NCI-H1417 (cell line): ENCODE results near the gene PLEKHH1.

Experiments
- DNase-seq, 3 experiments: peaks; one replicate each; lab custom pipeline; 2025; lab: John Stamatoyannopoulos, UW

Gene PLEKHH1

DNA sequence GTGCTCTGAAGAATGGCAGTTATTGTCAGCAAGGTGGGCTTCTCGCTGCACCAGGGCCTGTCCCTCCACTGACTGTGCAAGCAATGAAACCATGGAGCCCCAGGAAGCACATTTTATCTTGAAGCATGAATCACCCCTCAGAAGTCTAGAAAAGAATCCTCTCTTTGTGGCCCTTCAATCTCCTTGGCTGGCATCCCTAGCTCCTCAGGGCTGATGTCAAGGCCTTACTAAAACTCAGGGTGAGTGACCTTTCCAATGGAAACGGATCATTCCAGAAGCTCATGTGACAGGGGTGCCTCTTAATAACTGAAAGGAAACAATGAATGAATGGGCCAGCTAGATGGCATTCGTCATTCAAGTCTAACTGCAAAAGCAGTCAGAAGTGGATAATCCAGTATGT is 22.3 kb upstream of the PLEKHH1 start:
- DNase-seq, result no peak

DNA sequence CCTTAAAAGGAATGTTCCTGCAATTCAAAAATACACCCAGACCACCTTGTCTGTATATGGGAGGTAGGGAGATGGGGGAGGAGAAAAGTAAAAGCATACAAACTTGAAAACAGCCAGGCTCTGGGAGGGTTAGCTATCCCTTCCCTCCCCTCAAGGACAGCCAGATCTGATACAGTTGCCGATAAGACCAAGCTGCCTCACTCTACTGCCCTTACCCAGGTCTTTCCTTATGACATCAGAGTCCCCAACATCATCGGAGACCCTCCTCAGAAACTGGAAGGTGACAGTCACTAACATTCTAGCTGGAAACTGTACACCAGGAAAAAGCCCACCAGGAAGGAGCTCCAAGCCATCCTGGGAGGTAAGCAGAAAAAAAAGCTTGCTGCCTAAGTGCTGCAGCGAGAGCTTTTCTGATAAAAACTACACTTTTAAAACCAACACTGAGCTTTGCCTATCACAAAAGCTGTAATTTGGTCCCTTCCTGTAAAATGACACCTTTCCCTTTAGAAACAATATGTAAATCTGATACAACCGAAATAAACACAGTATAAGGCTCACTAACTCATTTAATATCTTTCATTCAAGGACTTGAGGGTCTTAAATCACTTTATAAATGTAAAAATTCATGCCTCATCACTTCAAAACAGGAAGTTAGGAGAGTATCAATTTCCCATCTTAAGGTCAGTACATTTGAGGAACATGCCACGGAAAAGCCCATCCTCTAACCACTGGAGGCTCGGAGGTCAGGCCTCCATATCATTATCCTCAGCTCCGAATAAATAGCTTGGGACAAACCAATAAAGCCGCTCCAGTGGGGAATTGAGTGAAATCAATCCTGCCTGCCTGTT is 20.4 kb upstream of the PLEKHH1 start:
- no peak for DNase-seq

GRCh38 chr14:67513631-67514108 is 19.4 kb upstream of the PLEKHH1 start:
- DNase-seq, result peak in 1 of 3 experiments; percentile 23

DNA sequence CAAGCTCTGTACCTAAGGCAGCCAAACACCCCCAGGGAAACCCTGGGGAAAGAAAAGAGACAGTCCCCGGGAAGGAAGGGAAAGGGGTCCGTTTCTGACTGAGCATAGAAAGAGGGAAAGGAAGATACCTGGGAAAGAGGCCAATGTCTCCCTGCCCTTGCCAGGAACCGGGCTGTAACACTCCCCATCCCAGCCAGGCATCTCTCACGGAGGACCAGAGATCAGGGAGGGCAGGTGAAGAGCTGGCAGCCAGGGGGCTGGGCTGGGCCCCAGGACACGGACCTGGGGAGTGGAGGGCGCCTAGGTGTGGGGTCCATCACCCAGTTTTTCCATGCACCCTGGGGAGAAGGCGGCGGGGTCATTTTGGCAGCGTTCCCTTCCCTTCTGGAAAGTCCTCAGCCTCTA is 18.9 kb upstream of the PLEKHH1 start:
- peak in 1 of 3 experiments; percentile 12 for DNase-seq

DNA sequence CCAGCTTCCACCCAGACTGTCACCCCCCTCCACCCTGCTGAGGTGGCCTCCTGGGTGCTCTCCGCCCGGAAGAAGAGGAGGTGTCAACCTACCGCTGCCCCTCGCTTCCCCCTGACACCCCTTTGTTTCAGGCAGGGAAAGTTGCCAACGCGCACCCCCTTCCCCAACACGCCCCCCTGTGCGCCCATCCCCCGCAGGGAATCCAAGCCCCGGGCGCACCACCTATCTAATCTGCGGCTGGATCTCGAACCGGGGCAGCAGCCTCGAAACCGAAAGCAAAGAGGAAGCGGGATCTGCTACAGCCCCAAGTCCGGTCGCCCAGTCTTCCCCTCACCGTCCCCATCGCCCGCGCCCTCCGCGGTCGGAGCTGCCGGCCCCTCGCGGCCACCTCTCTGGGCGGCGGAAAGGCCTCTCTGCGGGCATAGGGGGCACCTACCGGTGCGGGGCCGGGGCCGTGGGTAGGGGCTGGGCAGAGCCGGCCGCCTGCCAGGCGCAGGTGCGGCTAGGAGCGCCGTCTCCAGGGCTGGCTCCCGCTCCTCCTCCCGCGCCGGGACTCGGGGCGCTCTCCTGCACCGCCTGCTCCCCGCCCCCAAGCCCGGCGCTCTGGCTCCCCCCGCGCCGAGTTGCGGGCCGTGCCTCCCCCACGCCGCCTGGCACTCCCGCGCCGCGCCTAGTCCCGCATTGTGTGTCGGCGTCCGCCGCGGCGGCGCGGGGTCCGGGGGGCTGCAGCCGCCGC is 18.3 kb upstream of the PLEKHH1 start:
- DNase-seq, result peak; percentile 36 to 84 (median 83)

GRCh38 chr14:67515386-67516079 is 17.6 kb upstream of the PLEKHH1 start:
- DNase-seq, result peak; percentile 33 to 84 (median 67)

DNA sequence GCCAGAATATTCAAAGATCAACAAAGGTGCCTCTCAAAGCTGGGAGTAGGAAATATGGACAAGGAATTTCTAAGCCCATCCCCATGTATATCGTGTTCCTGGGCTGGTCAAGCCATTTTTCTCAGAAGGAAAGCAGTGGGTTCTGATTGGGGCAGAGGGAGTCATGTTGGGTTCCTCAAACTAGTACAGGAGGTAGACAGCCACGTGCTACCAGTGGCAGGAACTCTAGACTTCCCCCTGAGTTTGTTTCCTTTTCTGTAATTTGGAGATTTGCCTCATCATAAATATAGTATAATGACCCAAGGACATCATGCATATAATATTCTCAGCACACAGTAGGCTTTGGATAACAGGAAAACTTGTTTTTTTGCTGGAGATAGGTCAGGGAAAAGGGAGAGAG is 16.4 kb upstream of the PLEKHH1 start:
- DNase-seq, result no peak

DNA sequence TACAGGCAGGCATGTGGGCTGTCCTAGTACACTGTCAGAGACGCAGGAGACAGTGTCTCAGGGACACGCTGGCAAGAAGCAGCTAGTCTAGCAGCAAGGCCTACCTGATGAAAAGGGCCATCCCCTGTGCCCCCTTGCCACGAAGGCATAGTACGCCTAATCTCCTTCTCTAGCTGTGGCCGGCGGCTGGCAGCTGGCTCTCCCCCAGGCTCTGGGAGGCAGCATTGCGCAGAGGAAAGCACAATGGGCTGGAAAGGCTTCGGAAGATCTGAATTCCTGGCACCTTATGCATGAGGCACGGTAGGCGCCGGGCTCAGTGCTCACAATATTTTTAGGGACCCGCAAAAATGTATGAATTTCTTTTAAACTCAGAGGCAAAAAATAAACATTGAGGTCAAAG is 16.0 kb upstream of the PLEKHH1 start:
- no peak for DNase-seq

- no peak for DNase-seq
These were observed 13.7 kb upstream of the PLEKHH1 start for GRCh38 chr14:67519406-67519805.

DNA sequence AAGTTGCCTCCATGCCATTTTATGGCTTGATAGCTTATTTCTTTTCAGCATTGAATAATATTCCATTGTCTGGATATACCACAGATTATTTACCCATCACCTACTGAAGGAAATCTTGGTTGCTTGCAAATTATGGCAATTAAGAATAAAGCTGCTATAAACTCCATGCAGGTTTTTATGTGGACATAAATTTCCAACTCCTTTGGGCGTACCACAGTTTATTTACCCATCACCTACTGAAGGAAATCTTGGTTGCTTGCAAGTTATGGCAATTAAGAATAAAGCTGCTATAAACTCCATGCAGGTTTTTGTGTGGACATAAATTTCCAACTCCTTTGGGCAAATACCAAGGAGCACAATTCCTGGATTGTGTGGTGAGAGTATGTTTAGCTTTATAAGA is 12.6 kb upstream of the PLEKHH1 start:
- DNase-seq, result no peak

- DNase-seq, result no peak
These were observed 10.8 kb upstream of the PLEKHH1 start for GRCh38 chr14:67522270-67522669.

- DNase-seq, result no peak
These were observed 9.1 kb upstream of the PLEKHH1 start for GRCh38 chr14:67523764-67524633.

DNA sequence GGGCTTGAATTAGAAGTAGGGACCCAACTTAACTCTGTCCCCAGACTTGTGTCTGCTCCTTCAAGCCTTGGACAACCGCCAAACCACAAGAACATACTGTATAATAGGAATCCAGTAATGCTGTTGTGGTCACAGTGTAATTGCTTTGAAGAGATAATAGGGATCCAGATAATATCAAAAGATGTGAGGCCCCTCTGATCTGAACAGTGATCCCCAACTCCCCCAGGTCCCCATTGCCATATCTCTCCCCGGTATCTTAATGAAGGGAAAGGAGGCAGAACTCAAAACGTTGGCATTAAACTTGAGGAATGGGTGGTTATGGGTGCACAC is 8.5 kb upstream of the PLEKHH1 start:
- DNase-seq, result peak in 1 of 3 experiments; percentile 53

- no peak for DNase-seq
These were observed 7.7 kb upstream of the PLEKHH1 start for GRCh38 chr14:67525389-67525788.

DNA sequence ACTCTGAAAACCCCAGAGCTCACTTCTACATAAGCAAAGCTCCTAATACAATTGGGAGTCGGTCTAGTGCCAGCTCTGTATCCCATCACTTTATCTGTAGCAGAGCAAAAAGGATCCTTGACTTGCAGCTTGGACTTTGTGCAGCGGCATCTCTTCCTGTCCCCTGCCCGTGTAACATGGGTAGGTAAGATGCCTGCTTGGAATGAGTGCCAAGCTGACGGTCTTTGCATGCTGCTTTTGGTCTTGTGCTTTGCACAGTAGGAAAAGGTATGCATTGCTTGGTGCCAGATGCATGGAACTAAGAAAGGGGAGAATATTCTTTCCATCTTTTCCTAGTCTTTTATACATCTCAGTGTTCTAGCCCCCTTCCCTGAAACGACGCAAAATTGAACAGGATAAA is 6.9 kb upstream of the PLEKHH1 start:
- no peak for DNase-seq

- peak; percentile 52 to 86 (median 66) for DNase-seq
These were observed 6.2 kb upstream of the PLEKHH1 start for GRCh38 chr14:67526676-67527459.

DNA sequence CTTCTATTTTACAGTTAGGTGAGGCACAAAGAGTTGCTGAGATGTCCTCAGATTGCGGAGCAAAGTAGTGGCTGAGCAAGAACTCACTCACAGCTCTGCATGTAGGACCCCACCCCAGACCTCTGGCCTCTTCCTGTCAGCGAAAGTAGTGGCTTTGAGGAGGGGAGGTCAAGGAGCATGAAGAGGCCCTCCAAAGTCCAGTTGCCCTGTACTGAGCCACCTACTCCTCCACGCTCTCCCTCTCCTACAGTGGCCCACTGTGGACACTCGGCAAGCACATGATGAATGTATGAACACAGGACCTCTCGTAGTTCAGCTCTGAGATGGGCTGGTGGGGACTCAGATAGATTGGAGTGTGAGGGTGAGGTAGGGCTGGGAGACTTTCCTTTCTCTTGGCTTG is 5.3 kb upstream of the PLEKHH1 start:
- no peak for DNase-seq

DNA sequence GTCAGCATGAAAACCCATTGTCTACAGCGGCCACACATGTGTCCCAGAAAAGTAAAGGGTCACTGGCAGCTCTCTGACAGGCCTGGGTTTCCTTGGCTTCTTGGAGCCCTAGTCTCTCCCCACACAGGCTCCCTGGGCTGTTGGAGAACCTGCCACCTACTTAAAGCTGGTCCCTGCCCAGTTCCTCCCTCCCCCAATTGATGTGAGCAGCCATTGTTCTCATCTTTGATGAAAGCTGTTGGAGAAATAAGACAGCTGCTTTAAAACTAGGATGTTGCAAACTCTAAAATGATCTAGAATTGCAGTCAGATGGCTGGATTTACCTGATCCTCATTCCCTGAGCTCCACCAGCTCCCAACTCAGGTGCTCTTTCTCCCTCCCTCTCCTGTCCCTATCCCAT is 4.8 kb upstream of the PLEKHH1 start:
- DNase-seq, result no peak

DNA sequence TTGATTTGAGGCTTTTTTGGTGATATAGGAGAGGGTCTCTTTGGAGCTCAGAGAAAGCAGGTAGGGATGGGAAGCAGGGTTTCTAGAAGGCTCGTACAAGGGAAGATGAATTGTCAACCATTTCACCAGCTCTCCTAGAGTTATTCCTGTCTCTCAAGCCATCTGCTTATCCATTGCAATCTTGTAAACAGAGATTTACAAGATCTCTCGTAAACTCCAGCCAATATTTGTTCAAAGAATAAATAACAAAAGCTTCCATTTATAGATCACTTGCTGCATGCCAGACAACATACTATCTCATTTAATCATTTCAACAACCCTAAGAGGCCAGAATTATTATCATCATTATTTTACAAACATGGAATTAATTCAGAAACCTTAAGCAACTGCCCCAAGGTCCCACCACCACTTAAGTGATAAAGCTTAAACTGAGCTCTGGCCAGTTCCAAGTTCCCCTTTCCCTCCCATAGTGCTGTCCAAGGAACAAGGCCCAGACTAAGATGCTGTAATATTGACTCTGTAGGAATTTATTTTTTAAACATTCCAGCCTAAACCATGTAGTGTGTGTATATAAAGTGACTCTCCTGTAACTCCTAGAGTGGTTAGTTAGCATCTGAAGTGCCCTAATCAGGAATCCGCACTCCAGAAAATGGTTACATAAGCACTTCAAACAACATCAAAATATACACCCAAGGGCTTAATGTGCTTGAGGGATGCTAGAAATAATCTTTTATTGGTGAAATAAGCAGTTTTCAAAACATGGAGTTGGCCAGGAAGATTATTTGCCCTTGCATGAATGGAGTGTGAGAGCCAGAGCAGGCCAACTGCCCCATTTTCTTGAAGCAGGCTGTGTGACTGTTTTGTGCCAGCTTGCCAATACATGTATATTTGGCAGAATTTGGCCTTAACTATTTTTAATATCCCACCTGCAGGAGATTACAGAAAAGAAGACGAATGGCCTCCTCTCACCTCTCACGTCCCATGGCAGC is 2.8 kb upstream of the PLEKHH1 start:
- DNase-seq, result no peak

- DNase-seq, result no peak
These were observed 488 bp upstream of the PLEKHH1 start for GRCh38 chr14:67532606-67532997.
